GM12878 (cell line): ENCODE measurements around the gene COL4A3.

Source experiments
- ASH2L ChIP-seq: fragments of 300-600, 200-600 bp; sonication (generic); IDR thresholded peaks from 2 replicates; pipeline ENCODE4 v1.6.1; 2017; ENCODE audit warnings: low read depth, mild to moderate bottlenecking, borderline replicate concordance
- CTCF ChIP-seq, 3 experiments: IDR thresholded peaks in 2 of 3; conservative IDR thresholded peaks in 1 of 3; 2 replicates each; pipeline ENCODE4 v1.5.1; 2011; ENCODE audit warnings: low read depth in 3 of 3, low read length in 3 of 3, mild to moderate bottlenecking in 3 of 3, control low read depth in 2 of 3, moderate library complexity in 2 of 3, inconsistent platforms in 1 of 3, mixed read lengths in 1 of 3; ENCODE audit not compliant: control insufficient read depth in 2 of 3, insufficient read depth in 1 of 3; ENCODE audit errors: extremely low read depth in 1 of 3
- EP300 ChIP-seq, 2 experiments: fragments of 150-350 bp in 1 of 2; IDR thresholded peaks; 2 replicates each; pipeline ENCODE4 v1.6.1; 2011 to 2012; ENCODE audit warnings: low read depth in 2 of 2, low read length in 2 of 2, borderline replicate concordance in 1 of 2, improper control_type of control experiment in 1 of 2, inconsistent platforms in 1 of 2; ENCODE audit not compliant: control insufficient read depth in 1 of 2
- GABPA ChIP-seq: IDR thresholded peaks from 2 replicates; pipeline ENCODE4 v1.6.1; 2014; ENCODE audit warnings: antibody characterized with exemption, low read depth, mild to moderate bottlenecking, inconsistent platforms
- MYC ChIP-seq: IDR thresholded peaks from 2 replicates; pipeline ENCODE4 v1.6.1; 2011; ENCODE audit warnings: mild to moderate bottlenecking, low read length, moderate library complexity, inconsistent platforms; ENCODE audit not compliant: insufficient read depth, insufficient replicate concordance, insufficient read length, severe bottlenecking
- POLR2A ChIP-seq: IDR thresholded peaks from 2 replicates; pipeline ENCODE4 v1.6.1; 2011; ENCODE audit warnings: low read depth, mild to moderate bottlenecking, low read length
- POLR2AphosphoS2 ChIP-seq: IDR thresholded peaks from 2 replicates; pipeline ENCODE4 v1.6.1; 2011; ENCODE audit warnings: low read depth, mild to moderate bottlenecking, low read length, improper control_type of control experiment, moderate library complexity
- POLR2AphosphoS5 ChIP-seq: IDR thresholded peaks from 2 replicates; pipeline ENCODE4 v1.6.1; 2011; ENCODE audit warnings: mild to moderate bottlenecking, low read length, inconsistent platforms
- REST ChIP-seq: IDR thresholded peaks from 2 replicates; pipeline ENCODE4 v1.6.1; 2012; ENCODE audit warnings: mild to moderate bottlenecking, low read depth, low read length
- SREBF2 ChIP-seq: IDR thresholded peaks from 2 replicates; pipeline ENCODE4 v1.6.1; 2012; ENCODE audit warnings: mild to moderate bottlenecking, low read length
- TCF7 ChIP-seq: IDR thresholded peaks from 2 replicates; pipeline ENCODE4 v1.6.1; 2014; ENCODE audit warnings: antibody characterized with exemption, borderline replicate concordance
- USF1 ChIP-seq: IDR thresholded peaks from 2 replicates; pipeline ENCODE4 v1.6.1; 2011; ENCODE audit warnings: borderline replicate concordance, low read depth, mild to moderate bottlenecking, moderate library complexity, mixed read lengths, low read length; ENCODE audit not compliant: insufficient read depth; ENCODE audit errors: extremely low read length
- YY1 ChIP-seq: IDR thresholded peaks from 2 replicates; pipeline ENCODE4 v1.6.1; 2011; ENCODE audit warnings: low read depth, mild to moderate bottlenecking, low read length
- ZNF384 ChIP-seq: IDR thresholded peaks from 2 replicates; pipeline ENCODE4 v1.6.1; 2012; ENCODE audit warnings: low read depth, mild to moderate bottlenecking, low read length, improper control_type of control experiment, borderline replicate concordance

GRCh38 chr2:227347117-227347516 is 182.7 kb downstream of the COL4A3 start:
- TF ChIP-seq SREBF2 (no peak), POLR2A (no peak), CTCF (IDR thresholded peaks at IDR 0.05 in 2 of 3, conservative IDR thresholded peaks at IDR 0.05 in 1 of 3; ENCODE audit: control insufficient read depth in 2 of 3, extremely low read depth in 1 of 3, insufficient read depth in 1 of 3, low read depth in 3 of 3, low read length in 3 of 3) (no peak), POLR2AphosphoS2 (no peak), TCF7 (no peak), POLR2AphosphoS5 (no peak), ASH2L (no peak), EP300 (IDR thresholded peaks at IDR 0.05; ENCODE audit: borderline replicate concordance in 1 of 2, control insufficient read depth in 1 of 2, low read depth in 2 of 2, low read length in 2 of 2) (no peak), YY1 (no peak), REST (no peak), MYC (no peak), ZNF384 (no peak), GABPA (no peak), USF1 (no peak)
